HEK293T (cell line): ENCODE measurements around the gene SPDL1.

Source experiments
- BHLHE40 ChIP-seq: fragments of 450-650 bp; IDR thresholded peaks from 2 replicates; pipeline ENCODE4 v1.6.1; 2016; ENCODE audit warnings: mild to moderate bottlenecking, moderate library complexity, borderline replicate concordance
- ELF4 ChIP-seq: fragments of 450-650 bp; IDR thresholded peaks from 2 replicates; pipeline ENCODE4 v1.6.1; 2017; ENCODE audit warnings: antibody characterized with exemption
- FOXA1 ChIP-seq: fragments of 450-650 bp; IDR thresholded peaks from 2 replicates; pipeline ENCODE4 v1.6.1; 2016; ENCODE audit warnings: mild to moderate bottlenecking
- PKNOX1 ChIP-seq: fragments of 450-650 bp; IDR thresholded peaks from 2 replicates; pipeline ENCODE4 v1.6.1; 2016
- SP1 ChIP-seq: fragments of 450-650 bp; IDR thresholded peaks from 2 replicates; pipeline ENCODE4 v1.6.1; 2017
- ZNF384 ChIP-seq: fragments of 450-650 bp; IDR thresholded peaks from 2 replicates; pipeline ENCODE4 v1.6.1; 2016

- TF ChIP-seq FOXA1 (no peak), ZNF384 (no peak), ELF4 (no peak), BHLHE40 (no peak), PKNOX1 (no peak), SP1 (no peak)
Measured at GRCh38 chr5:169577951-169578350, 5.6 kb upstream of the SPDL1 start.
